RCC 7860 (cell line): ENCODE results near the gene CLUH.

Experiments
- DNase-seq: peaks from one replicate; pipeline ENCODE4 v3.0.0-alpha.2; 2015; ENCODE audit warnings: low spot score
- FAIRE-seq: peaks from 2 replicates; lab custom pipeline; 2012; peaks lifted over from hg19 to GRCh38; lab: Jason Lieb, UNC

Gene CLUH

GRCh38 chr17:2711608-2712299 is at the start of gene CLUH:
TSS of gene CLUH (minus strand) at chr17:2711764. CDS start at chr17:2711661, 103 bp downstream.
- peak; percentile 85 for DNase-seq
- FAIRE-seq = peak; percentile 62

- FAIRE-seq = no peak
- DNase-seq = no peak
These were observed 47.3 kb upstream of the CLUH start for GRCh38 chr17:2758870-2759269.

GRCh38 chr17:2755891-2756724 is 44.5 kb upstream of the CLUH start:
- DNase-seq = no peak
- FAIRE-seq = no peak

- FAIRE-seq = no peak
- no peak for DNase-seq
These were observed 39.9 kb upstream of the CLUH start for GRCh38 chr17:2751491-2751890.

GRCh38 chr17:2750721-2751120 is 39.2 kb upstream of the CLUH start:
- DNase-seq (no peak), FAIRE-seq (no peak)

GRCh38 chr17:2749784-2750181 is 38.2 kb upstream of the CLUH start:
- DNase-seq (peak; percentile 7), FAIRE-seq (no peak)

GRCh38 chr17:2749058-2749783 is 37.7 kb upstream of the CLUH start, which contains the start of gene CCDC92B:
TSS of gene CCDC92B (minus strand) at chr17:2749652. CDS start at chr17:2735145, 14,507 bp downstream.
- no peak for DNase-seq
- FAIRE-seq = no peak

- no peak for FAIRE-seq
These were observed 33.9 kb upstream of the CLUH start for GRCh38 chr17:2745317-2746037.

GRCh38 chr17:2737693-2738092 is 26.1 kb upstream of the CLUH start:
- no peak for DNase-seq
- no peak for FAIRE-seq

More at GRCh38 chr17:2745317-2746037, 33.9 kb upstream of the CLUH start:
- DNase-seq = no peak

GRCh38 chr17:2736956-2737355 is 25.4 kb upstream of the CLUH start:
- DNase-seq (no peak), FAIRE-seq (no peak)

GRCh38 chr17:2735896-2736295 is 24.3 kb upstream of the CLUH start:
- no peak for DNase-seq
- FAIRE-seq = no peak

- no peak for DNase-seq
- no peak for FAIRE-seq
These were observed 23.4 kb upstream of the CLUH start for GRCh38 chr17:2734939-2735338.

GRCh38 chr17:2731807-2732206 is 20.2 kb upstream of the CLUH start:
- no peak for FAIRE-seq
- DNase-seq = no peak

GRCh38 chr17:2730764-2731353 is 19.3 kb upstream of the CLUH start:
- FAIRE-seq = no peak
- no peak for DNase-seq

- FAIRE-seq = no peak
- DNase-seq = no peak
These were observed 13.2 kb upstream of the CLUH start for GRCh38 chr17:2724784-2725164.

- FAIRE-seq (no peak), DNase-seq (no peak)
These were observed 12.6 kb upstream of the CLUH start for GRCh38 chr17:2723997-2724783.

- FAIRE-seq = no peak
- DNase-seq = no peak
These were observed 12.0 kb upstream of the CLUH start for GRCh38 chr17:2723505-2723996.

- DNase-seq (no peak), FAIRE-seq (no peak)
These were observed 11.0 kb upstream of the CLUH start for GRCh38 chr17:2722611-2723010.

- no peak for FAIRE-seq
- DNase-seq = no peak
These were observed 10.0 kb upstream of the CLUH start for GRCh38 chr17:2721603-2722002.
